GM19324 (cell line): ENCODE data around the gene ATP2C1.

ENCODE experiments used
- ATAC-seq: cut with Tn5 transposase; IDR thresholded peaks from one replicate; pipeline ENCODE4 v1.9.1; 2021; ENCODE audit warnings: mild to moderate bottlenecking, moderate library complexity; ENCODE audit not compliant: unreplicated experiment, low FRiP score

Gene ATP2C1

DNA sequence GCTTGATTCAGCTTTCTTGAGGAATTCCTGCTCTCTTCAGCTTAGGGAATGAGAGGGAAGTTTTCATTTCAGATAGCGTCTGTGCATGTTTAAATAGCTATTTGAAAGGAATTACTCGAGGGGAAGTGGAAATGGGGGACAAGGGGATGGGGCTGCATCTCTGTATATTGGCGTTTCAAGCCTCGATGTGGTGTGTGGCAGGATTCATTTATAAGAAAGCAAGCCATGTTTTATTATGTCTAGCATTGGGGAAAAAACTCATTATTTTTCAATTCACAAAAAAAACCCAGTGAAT is 1.0 kb downstream of the ATP2C1 start:
- no peak for ATAC-seq

DNA sequence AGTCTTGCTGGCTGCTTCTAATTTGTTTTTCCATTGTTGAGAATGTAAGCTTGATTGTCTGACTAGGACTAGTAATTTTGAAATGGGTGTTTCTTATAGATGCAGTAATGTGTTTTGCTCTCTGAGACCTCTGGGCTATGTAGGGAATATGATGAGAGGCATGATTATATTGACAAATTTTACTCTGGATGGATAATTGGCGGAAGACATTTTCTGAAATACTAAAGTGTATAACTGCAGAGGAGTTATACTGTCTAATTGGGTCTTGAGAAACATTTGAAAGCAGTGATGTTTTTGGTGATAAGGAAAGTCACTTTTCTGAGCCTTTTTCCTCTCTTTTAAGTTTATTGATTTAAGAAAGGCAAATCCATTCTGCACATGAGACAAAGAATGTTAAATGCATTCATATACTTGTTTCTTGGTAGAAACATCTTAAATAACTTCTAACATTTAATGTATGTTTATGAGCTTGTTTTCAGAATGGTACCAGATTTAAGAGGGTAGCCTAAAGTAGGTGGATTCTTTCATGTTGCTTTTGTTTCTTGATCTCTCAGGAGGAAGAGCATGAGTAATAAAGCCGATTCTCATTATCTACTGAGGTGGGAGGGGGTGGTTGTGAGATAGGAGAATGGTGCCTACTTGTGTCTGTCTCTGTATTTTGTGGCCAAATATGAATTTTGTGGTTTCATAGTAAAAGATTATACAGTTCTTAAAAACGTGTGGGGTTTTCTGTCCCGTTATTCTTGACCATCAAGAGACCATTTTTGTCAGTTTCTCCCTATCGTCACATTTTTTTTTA is 2.0 kb downstream of the ATP2C1 start:
- ATAC-seq: no peak

DNA sequence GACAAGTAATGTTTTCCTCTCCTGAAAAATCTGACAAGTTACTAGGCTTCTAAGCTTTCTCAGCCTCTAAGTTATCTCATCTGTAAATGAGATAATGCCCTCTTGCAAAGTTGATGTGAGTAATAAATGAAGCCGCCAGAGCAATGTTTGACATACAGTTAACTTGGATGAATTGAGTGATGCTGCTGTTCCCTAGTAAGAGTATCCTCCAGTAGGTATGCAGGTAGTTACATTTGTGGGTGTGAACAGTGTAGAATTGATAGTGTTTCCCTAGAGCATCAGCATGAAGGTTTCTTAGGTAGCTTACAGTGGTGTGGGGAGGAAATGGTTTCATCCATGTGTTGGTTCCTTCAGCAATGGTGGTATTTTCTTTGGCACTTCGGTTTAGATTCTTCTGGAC is 3.4 kb downstream of the ATP2C1 start:
- ATAC-seq: no peak

DNA sequence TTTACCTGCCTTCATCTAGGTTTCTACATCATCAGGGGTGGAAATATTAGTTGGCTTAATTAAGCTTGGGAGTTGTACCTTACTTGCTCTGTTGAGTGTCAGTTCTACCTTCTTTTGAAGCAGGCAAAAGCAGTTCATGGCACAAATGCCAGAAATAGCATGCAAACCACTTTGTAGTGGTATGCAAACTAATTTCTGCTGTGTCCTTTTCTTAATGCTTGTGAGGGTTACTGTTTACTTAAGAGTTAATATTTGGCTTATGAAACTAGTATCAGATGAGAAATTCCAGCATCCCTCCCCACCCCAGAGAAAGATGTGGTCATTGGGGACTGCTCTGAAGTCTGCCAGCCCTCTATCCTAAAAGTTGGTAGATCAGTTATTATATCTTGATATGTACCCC is 7.1 kb downstream of the ATP2C1 start:
- peak; percentile 61 for ATAC-seq

DNA sequence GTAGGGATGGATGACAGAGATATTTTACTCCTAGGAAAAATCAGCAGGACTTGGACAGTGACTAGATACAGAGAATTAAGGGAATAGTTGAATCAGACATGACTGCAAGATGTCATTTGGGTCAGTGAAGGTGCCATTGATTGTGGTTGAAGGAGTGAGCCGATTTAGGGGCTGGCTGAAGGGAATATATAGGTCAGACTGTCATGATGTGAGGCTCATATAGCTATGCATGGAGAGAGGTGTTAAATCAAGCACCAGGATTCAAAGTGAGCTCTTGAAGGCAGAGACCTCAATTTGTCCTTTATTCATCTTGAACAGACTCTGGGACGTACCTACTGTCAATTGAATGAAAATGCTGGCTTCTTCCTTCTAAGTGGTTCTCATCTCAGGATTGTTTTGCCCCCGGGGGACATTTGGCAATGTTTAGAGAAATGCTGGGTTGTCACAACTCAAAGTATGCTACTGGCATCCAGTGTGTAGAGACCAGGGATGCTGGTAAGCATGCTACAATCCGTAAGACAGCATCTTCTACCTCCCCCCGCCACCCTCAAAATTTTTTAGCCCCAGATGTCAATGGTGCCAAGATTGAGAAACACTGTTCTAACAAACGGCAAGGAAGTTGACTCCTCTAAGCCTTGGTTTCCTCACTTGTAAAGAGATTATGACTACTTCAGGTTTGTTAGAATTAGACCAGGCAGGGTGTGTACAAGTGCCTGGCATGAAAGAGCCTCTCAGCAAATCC is 7.8 kb downstream of the ATP2C1 start:
- ATAC-seq: no peak

DNA sequence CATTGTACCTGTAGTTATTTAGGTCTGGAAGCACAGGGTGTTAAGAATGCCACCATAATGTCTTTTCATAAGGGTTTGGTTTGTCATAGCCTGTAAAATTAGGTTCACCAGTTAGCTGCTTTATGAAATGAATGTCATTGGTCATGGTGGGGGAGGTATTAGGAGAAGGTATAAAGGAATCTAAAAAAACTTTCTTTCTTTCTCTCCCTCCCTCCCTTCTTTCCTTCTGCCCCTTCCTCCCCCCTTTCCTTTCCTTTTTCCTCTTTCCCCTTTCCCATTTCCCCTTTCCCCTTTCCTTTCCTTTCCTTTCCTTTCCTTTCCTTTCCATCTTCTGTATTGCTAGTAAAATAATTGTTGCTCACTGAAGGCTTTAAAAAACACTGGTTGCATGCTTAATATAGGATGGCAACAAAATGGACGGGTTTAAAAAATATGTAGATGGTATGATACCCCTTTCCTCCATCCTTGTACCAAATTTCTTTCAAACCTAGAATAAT is 9.6 kb downstream of the ATP2C1 start:
- ATAC-seq: no peak

DNA sequence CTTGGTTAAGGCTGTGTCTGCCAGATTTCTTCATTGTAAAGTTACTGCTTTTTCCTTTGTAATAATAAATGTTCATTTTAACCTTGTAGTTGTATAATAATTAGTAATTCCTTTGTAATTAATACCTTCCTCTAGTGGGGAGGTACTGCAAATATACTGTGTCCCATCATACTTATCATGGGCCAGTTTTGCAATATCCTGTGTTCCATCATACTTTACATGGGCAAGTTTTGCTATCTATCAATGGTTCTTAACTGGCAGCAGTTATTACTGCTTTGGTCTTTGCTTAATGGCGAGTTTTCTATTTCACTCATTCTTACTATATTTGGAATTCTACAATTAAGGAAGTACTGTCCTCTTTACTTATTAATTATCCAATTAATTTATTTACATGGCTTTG is 10.6 kb downstream of the ATP2C1 start:
- no peak for ATAC-seq

DNA sequence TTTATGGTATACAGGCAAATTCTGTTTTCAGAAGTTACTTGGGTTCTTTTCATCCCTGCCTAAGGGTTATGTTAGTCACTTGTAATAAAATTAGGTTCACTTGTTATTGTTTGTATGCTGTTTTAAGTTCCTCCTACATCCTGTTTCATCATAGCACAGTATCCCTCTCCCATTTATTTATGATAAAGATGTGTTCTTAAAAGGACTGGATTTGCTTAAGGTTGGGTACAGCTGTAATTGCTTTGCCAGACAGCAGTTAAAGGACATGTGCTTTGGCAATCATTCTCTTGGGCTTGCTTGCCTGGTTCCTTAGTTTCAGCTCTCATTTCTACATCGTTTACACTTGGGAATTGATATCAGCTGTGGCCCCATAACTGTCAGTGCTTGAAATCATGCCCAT is 11.7 kb downstream of the ATP2C1 start:
- ATAC-seq: no peak

DNA sequence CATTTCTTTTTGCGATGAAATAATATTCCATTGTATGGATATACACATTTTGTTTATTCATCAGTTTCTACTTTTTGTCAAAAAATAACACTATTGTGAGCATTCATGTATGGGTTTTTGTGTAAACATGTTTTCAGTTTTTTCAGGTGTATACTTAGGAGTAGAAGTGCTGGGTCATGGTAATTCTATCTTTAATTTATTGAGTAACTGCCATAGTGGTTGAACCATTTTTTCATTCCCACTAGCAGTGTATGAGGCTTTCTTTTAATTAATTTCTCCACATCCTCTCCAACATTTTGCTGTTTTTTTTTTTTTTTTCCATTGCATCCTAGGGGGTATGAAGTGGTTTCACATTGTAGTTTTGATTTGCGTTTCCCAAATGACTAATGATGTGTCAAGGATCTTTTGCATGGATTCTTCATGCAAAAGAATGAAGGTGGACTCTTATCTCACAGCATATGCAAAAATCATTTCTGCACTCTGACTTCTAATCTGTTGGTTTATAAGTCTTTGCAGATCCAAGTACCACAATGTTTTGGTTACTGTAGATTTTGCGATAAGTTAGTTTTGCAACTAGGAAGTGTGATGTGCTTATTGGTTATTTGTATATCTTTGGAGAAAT is 12.6 kb downstream of the ATP2C1 start:
- no peak for ATAC-seq

DNA sequence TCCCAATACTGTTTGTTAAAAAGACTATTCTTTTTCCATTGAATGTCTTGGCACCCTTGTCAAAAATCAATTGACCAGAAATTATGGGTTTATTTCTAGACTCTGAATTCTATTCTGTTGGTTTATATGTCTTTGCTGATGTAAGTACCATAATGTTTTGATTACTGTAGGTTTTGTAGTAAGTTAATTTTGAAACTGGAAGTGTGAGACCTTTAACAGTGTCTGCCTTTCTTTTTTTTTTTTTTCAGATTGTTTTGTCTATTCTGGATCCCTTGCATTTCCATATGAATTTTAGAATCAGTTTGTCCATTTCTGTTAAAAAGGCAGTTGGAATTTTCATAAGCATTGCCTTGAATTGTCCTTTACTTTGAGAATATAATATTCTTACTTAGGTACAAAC is 13.6 kb downstream of the ATP2C1 start:
- ATAC-seq: no peak

DNA sequence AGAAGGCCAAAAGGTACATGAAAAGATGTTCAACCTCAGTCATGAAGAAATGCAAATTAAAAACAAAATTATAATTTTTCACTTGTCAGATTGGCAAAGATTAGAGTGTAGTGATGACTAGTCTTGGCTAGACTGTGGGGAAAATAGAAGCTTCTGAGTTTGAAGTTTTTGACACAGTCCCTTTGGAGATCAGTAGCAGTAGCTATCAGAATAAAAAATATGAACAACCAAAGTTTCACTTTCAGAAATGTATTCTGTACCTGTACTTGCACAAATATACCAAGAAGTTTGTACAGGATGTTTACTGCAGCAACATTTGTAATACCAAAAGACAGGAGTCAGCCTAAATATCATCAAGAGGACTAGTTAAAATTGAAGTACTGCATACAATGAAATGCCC is 14.1 kb downstream of the ATP2C1 start:
- no peak for ATAC-seq

DNA sequence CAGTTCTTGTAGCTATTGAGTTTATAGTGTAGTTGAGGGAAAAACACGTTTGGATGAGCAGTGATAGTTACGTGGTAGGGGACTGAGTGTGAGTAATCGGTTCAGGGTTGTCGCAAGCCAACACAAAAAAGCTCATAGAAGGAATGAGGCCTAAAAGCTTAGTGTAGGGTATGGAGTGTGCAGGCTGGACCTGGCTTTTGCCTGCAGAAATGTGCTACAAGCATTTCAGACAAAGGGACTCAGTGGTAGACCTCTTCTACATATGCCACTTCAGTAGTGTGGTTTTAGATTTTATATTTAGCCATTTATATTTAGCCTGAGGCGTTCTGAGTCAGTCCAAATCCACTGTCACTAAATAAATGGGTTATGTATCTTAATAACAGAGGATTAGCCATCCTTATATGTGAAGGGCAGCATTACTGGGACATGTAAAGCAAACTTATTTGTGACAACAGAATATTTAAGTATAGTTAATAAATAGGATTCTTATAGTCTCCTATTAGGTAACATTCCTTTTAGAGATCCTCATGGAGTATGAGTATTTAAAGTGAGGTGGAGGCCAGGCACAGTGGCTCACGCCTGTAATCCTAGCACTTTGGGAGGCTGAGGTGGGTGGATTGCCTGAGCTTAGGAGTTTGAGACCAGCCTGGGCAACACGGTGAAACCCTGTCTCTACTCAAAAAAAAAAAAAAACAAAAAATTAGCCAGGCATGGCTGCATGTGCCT is 21.8 kb downstream of the ATP2C1 start:
- ATAC-seq: no peak

DNA sequence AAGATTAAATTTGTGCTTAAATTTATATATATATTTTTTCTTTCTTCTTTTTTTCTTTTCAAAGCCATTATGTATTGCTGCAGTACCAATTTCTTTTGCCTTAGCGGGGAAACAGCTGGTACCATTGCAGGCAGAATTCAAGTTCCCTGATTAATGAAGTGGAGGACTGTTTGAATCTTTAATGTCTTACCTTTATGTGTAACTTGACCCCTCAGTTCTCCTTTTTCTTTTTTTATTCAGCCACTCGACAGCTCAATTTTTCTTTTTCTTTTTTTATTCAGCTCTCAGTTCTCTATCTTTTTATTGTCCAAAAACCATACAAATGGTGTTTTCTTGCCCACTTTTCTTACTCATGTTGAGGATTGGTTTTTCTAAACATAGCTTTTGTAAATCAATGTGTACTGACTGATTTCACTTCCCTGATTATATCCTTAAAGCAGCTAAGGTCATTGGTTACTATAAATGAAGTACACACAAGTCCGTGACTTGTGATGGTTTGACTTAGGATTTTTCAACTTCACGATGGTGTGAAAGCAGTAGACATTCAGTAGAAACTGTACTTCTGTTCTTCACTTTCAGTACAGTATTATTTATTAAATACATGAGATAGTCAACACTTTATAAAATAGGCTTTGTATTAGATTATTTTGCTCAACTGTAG is 22.8 kb downstream of the ATP2C1 start:
- ATAC-seq: peak; percentile 65

DNA sequence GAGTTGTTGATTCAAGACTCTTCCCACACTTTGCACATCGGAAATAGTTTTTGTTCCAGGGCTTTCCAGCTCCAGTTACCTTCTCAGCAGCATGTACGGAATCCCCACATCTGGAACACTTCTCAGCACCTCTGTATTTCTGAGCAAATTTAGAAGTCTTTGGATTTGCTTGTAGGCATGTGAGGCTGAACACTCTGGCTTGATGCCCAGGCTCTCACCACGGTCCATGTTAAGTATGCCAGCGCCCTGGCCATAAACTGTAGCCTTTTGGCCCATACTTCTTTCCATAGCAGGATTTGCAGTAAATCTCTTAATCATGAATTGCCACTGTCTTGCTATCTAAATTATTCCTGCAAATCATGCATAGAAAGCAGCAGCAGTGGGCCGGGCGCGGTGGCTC is 24.4 kb downstream of the ATP2C1 start:
- no peak for ATAC-seq

DNA sequence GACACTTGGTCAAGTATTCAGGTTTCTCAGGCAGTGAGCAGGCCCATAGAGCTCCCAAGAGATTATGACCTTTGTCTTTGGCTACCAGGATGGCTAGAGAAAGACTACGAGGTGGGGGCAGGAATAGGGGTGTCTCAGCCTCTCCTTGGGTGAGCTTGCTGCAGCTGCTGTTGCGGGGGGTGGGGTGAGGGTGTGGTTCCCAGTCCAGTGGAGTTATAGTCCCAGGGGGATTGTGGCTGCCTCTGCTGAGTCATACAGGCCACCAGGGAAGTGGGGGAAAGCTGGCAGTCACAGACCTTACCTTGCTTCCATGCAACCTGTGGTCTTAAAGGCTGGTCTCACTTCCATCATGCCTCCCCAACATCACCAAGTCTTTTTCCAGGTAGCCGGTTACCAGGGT is 31.7 kb downstream of the ATP2C1 start:
- ATAC-seq: peak; percentile 37

DNA sequence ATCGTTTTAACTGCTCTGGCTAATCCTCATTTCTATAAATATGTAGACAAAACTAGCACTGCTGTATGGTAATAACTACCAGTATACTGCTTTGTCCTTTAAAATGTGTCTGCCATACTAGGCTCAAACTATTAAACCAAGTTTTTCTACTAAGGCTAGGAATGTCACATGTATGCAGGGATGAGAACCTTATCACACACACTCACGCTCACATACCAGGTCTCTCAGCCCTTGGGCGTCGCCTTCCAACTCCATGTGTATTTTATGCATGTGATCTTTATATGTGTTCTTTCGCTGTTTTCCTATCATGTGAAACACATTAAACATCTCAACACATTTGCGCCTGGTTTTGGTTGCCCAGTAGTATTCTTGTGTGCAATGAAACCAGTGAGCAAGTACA is 32.6 kb downstream of the ATP2C1 start:
- ATAC-seq: no peak

DNA sequence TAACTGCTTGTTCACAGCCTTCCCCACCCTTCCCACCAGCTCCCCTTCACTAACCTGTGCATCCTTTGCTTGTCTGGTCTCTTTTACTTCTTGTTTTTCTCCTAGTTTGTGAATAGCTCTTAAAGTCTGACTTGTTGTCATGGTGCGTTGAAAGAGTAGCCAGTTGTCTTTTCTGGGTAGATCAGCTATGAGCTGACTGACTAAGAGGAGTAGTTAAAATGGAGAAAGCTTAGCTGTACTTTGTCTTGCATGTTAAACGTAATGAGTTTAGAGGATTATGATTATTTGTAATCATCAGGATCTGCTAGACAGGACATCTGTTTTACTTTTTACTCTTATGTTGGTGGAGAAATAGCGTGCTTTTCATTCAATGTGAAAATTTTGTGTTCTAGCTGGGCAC is 35.9 kb downstream of the ATP2C1 start:
- ATAC-seq: no peak

DNA sequence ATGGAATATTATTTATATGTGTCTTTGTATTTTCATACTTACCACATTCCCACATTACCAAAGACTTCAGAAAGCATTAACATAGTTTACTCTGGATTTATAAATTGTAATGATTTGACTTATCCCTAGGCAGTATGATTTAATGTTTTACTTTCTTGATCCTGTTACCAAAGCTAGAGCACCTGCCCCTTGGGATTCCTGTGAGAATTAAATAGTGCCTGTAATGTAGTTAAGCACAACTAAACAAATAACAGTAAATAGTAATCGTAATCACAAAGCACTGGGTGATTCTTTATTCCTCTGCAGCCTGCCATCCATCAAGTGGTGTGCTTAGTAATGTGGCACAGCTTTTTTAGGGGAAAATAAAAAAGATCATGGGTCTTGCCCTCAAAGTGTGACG is 39.1 kb downstream of the ATP2C1 start:
- no peak for ATAC-seq

DNA sequence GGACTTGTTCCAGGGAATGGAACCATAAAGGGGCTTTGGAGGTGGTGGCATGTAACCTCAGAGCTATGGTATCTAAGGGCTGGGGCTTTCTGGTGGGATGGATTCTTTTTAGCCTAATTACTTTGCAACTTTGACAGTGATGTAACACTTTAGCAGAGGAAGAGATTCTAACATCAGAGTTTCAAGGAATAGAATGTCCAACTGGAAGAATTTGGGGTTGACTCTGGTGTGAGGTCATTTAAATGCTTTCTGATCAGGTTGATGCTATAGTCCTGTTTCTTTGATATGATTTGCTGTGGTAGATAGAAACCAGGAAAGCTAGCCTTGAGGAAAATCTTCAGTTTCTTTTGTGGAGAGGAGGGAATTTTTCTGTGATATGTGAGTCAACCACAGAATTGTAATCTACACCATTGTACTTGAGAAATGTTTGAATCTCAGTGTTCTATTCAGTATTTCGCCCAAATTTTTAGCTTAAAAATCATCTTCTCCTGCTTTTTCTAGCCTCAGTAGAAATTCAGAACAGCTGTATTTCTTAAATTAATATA is 40.0 kb downstream of the ATP2C1 start:
- no peak for ATAC-seq

DNA sequence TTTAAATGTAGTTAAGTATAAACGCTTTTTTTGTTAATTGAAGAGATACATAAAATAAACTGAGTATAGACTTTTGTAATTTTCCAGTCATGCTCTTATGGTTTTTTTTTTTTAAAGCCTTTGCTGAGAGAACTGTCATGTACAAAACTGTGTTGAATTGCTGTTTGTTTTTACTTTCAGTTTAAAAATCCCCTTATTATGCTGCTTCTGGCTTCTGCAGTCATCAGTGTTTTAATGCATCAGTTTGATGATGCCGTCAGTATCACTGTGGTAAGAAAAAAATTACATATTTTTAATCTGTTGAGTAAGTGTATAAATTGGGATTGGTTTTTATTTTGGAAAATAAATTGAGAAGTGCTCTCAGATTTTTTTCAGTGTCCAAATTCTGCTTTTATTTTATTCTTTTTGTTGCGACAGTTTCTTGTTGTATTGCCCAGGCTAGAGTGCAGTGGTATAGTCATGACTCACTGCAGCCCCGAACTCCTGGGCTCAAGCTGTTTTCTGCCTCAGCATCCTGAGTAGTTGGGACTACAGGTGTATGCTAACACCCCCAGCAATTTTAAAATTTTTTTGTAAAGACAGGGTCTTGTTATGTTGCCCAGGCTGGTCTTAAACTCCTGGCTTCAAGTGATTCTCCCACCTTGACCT is 40.7 kb downstream of the ATP2C1 start:
- ATAC-seq: no peak
